ENCODE data around the gene BRF1. TPM values are rescaled to one million over a fixed set of nuclear protein-coding genes. Genes with fewer than 3 reads are reported as not detected.

Gene BRF1
- total and polyA plus RNA-seq, 2 of the 13 experiments (the other 11 are each of a cell fraction or from before 2014, with no cell fraction given), result 5.1 to 11.0 TPM

DNA sequence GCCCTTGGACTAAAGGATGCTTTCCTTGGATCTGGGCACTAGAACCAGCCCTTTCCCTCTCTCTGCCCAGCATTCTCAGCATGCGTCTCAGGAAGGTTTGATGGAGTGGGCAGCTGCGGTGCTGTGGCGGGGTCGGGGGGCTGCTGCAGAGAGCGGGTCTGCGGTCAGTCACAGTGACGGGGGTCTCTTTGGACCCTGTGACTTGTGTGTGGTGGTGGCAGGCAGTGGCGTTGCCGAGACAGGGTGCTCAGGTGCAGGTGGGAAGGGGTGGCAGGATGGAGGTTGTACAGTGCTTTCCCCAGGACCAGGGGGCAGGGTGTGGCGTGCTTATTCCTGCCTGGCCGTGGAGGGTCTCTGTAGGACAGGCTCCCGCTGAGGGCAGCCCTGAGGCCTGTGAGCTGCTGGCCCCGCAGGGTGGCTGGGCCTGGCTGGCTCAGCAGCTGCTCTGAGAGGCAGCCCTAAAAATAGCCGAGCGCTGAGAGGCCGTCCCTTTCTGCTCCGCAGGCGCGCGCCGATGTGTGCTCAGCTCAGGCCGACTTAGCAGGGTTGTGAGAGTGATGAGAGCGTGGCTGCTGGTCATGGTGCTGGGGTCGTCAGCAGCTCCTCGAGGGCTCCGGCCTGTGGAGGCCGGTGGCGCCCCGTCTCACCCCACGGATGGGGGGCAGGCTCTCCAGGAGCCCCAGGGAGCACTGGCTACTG, 23.4 kb upstream of the BRF1 start (continued):
- TF ChIP-seq, protein P1, sequence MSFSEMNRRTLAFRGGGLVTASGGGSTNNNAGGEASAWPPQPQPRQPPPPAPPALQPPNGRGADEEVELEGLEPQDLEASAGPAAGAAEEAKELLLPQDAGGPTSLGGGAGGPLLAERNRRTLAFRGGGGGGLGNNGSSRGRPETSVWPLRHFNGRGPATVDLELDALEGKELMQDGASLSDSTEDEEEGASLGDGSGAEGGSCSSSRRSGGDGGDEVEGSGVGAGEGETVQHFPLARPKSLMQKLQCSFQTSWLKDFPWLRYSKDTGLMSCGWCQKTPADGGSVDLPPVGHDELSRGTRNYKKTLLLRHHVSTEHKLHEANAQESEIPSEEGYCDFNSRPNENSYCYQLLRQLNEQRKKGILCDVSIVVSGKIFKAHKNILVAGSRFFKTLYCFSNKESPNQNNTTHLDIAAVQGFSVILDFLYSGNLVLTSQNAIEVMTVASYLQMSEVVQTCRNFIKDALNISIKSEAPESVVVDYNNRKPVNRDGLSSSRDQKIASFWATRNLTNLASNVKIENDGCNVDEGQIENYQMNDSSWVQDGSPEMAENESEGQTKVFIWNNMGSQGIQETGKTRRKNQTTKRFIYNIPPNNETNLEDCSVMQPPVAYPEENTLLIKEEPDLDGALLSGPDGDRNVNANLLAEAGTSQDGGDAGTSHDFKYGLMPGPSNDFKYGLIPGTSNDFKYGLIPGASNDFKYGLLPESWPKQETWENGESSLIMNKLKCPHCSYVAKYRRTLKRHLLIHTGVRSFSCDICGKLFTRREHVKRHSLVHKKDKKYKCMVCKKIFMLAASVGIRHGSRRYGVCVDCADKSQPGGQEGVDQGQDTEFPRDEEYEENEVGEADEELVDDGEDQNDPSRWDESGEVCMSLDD (CRISPR knock-in tag; IDR thresholded peaks at IDR 0.05; ENCODE audit: borderline replicate concordance), result no peak
- TF ChIP-seq ZNF501 (CRISPR knock-in tag; IDR thresholded peaks at IDR 0.05) (no peak), ZNF775 (CRISPR knock-in tag; IDR thresholded peaks at IDR 0.05; ENCODE audit: borderline replicate concordance) (no peak), CBX1 (IDR thresholded peaks at IDR 0.05; ENCODE audit: low read depth) (no peak), ZKSCAN1 (IDR thresholded peaks at IDR 0.05; ENCODE audit: low read length) (no peak), PHF21A (CRISPR knock-in tag; IDR thresholded peaks at IDR 0.05) (no peak), ZNF333 (CRISPR knock-in tag; IDR thresholded peaks at IDR 0.05; ENCODE audit: borderline replicate concordance) (no peak), RORA (CRISPR knock-in tag; IDR thresholded peaks at IDR 0.05) (no peak), ZNF670 (CRISPR knock-in tag; IDR thresholded peaks at IDR 0.05; ENCODE audit: borderline replicate concordance) (no peak), KAT7 (CRISPR knock-in tag; IDR thresholded peaks at IDR 0.05; ENCODE audit: borderline replicate concordance) (no peak)
- TF ChIP-seq, protein P2, sequence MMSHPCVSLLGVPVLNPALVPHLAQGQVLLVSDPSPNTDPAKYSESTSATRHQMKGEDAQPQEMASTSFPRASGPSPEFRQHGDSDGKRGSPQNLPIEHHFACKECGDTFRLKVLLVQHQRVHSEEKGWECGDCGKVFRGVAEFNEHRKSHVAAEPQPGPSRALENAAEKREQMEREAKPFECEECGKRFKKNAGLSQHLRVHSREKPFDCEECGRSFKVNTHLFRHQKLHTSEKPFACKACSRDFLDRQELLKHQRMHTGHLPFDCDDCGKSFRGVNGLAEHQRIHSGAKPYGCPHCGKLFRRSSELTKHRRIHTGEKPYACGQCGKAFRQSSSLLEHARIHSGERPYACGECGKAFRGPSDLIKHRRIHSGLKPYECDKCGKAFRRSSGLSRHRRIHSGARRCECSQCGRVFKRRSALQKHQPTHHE (CRISPR knock-in tag; IDR thresholded peaks at IDR 0.05; ENCODE audit: borderline replicate concordance), result no peak
- TF ChIP-seq, protein P3, sequence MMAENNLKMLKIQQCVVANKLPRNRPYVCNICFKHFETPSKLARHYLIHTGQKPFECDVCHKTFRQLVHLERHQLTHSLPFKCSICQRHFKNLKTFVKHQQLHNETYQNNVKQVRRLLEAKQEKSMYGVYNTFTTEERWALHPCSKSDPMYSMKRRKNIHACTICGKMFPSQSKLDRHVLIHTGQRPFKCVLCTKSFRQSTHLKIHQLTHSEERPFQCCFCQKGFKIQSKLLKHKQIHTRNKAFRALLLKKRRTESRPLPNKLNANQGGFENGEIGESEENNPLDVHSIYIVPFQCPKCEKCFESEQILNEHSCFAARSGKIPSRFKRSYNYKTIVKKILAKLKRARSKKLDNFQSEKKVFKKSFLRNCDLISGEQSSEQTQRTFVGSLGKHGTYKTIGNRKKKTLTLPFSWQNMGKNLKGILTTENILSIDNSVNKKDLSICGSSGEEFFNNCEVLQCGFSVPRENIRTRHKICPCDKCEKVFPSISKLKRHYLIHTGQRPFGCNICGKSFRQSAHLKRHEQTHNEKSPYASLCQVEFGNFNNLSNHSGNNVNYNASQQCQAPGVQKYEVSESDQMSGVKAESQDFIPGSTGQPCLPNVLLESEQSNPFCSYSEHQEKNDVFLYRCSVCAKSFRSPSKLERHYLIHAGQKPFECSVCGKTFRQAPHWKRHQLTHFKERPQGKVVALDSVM (CRISPR knock-in tag; IDR thresholded peaks at IDR 0.05), result no peak

Measured in HepG2 (cell line).